ENCODE results near the gene TCEAL4.
"Not testable (repeated sequence)": the region's sequence is repeated elsewhere in the genome, so short reads cannot be mapped to it uniquely, and the experiment has no call there.

TCEAL4 gene

DNA sequence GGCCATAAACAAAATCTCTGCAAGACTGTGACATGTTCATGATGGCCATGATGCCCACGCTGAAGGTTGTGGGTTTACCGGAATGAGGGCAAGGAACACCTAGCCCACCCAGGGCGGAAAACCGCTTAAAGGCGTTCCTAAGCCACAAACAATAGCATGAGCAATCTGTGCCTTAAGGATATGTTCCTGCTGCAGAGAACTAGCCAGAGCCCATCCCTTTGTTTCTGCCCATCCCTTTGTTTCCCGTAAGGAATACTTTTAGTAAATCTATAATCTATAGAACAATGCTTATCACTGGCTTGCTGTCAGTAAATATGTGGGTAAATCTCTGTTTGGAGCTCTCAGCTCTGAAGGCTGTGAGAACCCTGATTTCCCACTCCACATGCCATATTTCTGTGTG is 9.9 kb downstream of the TCEAL4 start:
- DNase-seq: not testable (repeated sequence)

DNA sequence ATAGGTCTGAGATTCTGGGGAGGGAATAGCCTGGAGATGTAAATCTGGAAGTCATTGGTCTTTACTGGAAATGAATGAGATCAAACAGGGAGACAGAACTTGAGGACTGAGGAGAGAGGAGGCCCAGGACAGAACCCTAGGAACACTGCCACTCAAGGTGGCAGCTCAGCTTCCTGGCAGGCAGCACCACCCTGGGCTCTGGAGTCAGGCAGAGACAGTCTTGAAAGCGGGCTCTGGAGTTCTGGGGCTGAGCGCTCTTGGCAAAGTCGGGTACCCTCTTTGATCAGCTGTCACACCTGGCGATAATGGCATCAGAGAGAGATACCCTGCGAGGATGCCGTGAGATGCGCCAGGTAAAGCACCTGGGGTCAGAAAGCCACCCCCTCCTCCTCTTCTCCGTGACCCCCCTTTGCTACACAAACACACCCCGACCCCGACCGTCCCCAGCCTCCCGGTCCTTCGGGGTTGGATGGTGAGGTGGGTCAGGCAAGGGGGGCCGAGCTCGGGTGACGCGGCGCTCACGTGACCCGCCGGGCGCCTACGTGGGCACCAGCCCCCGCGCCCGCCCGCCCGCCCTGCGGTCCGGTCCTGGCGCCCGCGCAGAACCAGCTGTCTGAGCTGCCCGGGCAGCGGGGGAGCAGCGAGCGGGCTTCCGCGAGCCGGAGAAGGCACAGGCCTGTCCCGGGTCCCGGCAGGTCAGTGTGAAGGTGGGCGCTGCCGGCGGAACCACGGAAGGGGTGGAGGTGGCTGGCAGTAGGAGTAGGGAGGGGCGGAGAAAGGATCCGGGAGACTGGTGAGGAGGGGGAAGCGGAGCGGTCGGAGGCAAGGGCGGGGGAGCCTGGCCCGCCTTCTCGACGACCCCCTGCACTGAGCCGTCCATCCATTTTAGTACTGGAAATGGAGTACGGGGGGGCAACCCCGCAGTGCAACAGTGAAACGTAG is 22.3 kb downstream of the TCEAL4 start, which contains the start of gene TCEAL3:
Gene TCEAL3 (plus strand): TSS at position 600 of the 942 bp plus-strand sequence. CDS start 1,102 bp downstream, outside the sequence.
- DNase-seq: no peak

DNA sequence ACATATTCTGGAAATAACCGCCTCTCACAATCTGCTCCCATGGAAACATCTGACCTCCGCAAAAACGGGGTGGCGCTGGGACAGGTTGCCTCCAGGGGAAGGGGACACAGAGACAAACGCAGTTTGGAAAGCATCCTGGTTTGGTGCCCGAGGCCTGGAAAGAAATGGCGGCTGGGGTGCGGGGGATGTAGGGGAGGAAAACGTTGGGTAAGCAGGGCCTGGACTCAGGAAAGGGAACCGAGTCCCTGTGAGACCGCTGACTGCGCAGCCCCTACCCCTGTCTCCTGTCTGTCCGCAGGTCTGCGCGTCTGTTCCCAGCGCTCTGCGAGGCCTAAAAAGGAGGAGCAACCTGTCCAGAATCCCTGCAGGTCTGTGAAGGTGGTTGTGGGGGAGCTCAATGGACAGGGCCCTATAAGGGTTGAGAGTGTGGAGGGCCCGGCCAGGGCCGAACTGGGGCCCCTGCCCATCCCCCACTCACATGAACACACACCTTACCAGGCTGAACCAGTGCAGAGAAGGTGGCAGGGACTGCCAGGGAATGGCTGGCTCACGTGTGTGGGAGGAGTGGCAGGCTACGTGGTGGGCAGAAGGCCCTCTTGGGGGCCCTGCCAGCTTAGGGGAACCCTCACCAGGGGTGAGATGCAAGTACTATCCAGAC is 23.1 kb downstream of the TCEAL4 start:
- DNase-seq: no peak

DNA sequence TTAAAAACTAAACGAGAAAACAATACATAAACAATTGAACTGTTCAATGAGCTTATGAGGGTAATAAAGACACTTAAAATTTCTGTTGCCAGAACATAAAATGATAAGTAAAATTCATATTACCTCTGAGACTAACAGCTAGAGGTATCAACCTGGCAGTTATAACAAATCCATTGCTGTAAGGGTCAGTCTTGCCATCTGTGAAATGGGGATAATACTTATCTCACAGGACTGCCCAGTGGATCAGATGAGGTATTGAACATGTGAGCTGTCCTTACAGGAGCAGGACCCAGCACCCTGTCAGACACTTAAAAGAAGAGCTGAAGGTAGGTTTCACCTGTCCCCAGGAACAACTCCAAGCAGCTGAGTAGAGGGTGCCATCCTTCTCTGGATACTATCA is 25.0 kb downstream of the TCEAL4 start:
- DNase-seq: no peak

GRCh38 chrX:103613362-103613890 is 28.1 kb downstream of the TCEAL4 start:
- no peak for DNase-seq

GRCh38 chrX:103614999-103615398 is 29.7 kb downstream of the TCEAL4 start:
- DNase-seq: no peak

DNA sequence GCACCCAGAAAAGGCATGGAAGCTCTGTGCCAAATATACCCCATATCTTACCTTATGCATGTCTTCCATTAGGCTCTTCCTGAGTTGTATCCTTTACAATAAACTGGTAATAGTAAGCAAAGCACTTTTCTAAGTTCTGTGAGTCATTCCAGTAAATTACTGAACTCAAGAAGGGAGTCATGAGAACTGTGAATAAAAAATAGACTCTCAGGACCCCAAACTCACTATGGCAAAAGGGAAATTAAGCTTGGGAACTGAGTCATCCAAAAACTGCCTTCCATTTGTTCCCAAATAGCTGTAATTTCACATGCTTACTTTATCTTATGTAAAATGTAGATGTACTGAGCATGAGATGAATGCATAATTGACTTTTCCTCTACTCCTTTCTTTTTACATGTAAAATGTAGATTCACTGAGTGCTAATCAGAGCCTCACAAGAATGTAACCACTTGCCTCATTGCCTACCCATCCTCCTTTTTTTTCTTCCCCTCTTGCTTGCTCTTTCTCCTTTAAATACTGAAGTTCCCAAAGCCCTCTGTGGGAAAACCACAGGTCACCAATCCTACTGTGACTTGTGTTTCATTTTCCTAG is 30.6 kb downstream of the TCEAL4 start:
- no peak for DNase-seq

DNA sequence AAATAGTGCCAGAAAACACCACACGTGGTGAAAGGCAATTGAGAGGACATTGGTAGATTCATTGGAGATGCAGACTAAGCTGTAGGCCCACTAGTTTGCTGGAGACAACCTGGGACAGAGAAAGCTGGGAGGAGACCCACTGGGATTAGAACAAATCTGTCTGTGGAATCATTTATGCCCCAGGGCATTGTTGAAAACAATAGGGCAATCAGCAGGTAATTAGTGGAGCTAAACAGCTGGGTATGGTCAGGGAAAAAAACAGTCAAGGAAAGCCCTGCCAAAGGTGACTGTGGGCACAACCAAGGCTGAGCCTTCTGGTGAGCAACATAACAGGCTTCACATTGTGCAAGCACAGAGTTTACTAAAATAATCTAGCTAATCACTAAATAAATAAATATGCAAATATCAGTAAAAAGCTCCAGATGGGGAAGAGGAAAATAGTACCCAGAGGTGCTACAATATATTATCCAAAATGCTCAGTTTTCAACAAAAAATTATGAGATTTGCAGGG is 31.4 kb downstream of the TCEAL4 start:
- no peak for DNase-seq

DNA sequence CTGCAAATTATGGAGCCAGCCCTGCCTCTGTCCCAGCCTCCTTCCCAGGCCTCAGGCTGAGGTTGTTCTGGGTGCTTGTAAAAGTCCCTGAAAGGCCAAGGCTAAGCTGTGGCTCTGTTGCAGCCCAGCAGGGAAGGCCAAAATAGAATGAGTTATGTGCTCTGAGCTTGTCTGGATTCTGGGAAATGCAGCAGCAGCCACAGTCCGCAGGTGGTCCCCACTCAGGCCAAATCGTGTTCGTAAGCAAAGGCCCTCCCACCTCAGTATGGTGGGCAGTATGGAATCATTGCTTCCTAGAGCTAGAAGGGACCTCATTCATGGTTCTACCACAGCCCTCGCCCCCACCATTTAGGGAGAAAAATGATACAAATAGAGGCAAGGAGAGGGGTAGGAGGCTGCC is 38.8 kb downstream of the TCEAL4 start:
- DNase-seq: no peak

DNA sequence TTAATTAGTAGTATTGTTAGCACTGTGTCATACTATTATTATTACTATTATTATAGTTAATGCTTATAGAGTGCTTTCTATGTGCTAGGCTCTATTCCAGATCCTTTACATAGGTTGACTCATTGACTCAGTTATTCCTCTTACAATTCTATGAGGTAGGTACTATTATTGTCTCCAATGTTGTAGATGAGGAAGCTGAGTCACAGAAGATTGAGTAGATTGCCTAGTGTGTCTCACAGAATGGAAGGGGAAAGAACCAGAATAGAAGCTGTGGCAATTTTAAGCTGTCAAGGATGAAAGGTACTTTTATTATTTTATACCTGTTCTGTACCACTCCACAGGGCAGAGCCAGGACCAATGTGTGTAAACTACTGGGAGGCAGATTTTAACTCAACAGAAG is 41.5 kb downstream of the TCEAL4 start:
- DNase-seq: no peak

- DNase-seq: no peak
Measured at GRCh38 chrX:103628386-103629317, 43.3 kb downstream of the TCEAL4 start, which contains the start of gene TCEAL1. TCEAL1 (plus strand) TSS chrX:103628975; CDS start chrX:103629917, 942 bp downstream.

DNA sequence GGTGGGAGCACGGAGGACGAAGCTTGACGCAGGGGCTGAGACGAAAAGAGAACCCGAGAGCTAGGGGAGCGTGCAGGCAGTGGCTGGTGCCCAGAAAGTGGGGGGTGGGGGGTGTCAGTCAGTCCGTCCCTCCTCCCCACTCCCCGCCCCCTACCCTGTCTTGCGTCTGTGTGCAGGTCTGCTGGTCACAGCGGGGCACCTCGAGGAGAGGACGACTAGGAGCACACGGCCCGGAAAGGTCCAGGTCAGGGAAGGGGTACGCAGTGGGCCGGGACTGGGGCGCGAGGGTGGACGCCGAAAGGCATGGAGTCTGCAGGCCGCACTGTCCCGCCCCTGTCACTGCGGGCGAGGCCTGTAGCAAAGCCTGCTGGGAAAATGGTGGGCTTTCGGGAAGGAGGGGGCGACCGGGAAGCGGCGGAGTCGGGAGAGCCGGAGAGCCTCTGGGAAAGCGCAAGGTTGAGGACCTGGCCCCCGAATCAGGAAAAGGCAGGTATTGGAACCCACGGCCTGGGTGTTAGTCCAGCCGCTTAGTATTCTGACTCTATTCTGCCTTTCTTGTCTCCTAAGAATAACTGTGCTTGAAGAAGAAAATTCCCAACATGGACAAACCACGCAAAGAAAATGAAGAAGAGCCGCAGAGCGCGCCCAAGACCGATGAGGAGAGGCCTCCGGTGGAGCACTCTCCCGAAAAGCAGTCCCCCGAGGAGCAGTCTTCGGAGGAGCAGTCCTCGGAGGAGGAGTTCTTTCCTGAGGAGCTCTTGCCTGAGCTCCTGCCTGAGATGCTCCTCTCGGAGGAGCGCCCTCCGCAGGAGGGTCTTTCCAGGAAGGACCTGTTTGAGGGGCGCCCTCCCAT is 44.2 kb downstream of the TCEAL4 start:
- DNase-seq: no peak

- no peak for DNase-seq
Measured at GRCh38 chrX:103630171-103630511, 44.8 kb downstream of the TCEAL4 start.

GRCh38 chrX:103631145-103631544 is 45.8 kb downstream of the TCEAL4 start:
- no peak for DNase-seq

DNA sequence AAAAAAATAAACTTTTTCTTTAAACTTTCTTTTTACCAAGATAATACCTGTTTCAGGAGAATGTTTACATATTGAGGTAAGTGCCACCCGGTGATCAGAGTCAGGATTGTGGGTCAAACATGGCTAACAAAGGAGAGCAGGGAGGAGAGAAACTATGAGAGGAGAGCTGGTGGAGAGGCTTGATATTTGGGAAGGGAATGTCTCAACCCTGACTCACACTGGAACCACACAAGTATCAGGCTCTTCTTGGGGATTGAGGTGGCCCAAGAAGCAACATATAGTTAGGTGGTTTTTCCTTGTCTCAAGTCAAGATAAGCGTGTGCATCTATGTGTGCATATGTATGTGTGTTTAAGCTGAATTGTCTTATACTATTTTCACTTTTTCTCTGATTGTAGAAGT is 50.1 kb downstream of the TCEAL4 start:
- DNase-seq: no peak

Measured in NK-92 treated with Interleukin-12 subunit alpha and Interleukin-12 subunit beta, amount 100 ng/mL, for 24 hours (cell line).